Stimulated activated CD4-positive, alpha-beta T cell treated with anti-CD3 and anti-CD28 coated beads, TNF-alpha, amount 100 ng/mL, for 4 hours (primary cell): Measurements from ENCODE around the gene STX19.
A peak's percentile ranks its signal among the peaks of the same experiment; 100 is the strongest.
"Not testable (repeated sequence)": the region's sequence is repeated elsewhere in the genome, so short reads cannot be mapped to it uniquely, and the experiment has no call there.

Experiments
- DNase-seq, 3 experiments: peaks; one replicate each; pipeline ENCODE4 v3.0.0-alpha.2; 2020; ENCODE audit warnings: low read depth in 3 of 3

The STX19 gene

GRCh38 chr3:93973131-93974126 is 55.0 kb downstream of the STX19 start, which contains the start of gene PROS1:
Gene PROS1 (minus strand): TSS chr3:93973896. CDS start chr3:93973749, 147 bp downstream.
- DNase-seq: peak; percentile 15 to 21 (median 17)

GRCh38 chr3:93969997-93970396 is 58.4 kb downstream of the STX19 start:
- no peak for DNase-seq

- DNase-seq: no peak
These were observed 59.0 kb downstream of the STX19 start for GRCh38 chr3:93969443-93969842.

- not testable (repeated sequence) for DNase-seq
These were observed 63.3 kb downstream of the STX19 start for GRCh38 chr3:93965106-93965505.
